Activated effector memory CD4-positive, alpha-beta T cell treated with anti-CD3 and anti-CD28 coated beads, Interleukin-2, amount 50 U/mL, for 16 hours (primary cell): ENCODE data around the gene FARS2.

ENCODE experiments used
- DNase-seq: peaks from one replicate; pipeline ENCODE4 v3.0.0-alpha.2; 2020

Gene FARS2

GRCh38 chr6:5287966-5288297, 26.6 kb downstream of the FARS2 start:
- no peak for DNase-seq

DNA sequence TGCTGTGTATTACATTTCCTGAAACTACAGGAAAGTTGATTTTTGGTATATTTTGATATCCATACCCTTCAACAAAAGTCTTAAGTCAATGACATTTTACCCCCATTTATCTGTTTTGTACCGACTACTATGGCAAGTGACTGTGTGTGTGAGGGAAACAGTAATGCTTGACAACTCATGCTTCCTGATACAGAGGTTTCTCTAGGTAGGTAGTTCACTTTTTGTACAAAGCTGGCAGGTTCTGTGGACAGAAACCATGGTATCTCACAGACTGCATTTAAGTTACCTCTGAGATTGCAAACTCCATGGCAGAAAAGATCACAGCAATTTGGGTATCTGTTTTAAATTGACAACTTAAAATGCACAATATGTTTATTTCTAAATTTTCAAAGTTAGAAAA, 28.8 kb downstream of the FARS2 start:
- no peak for DNase-seq

DNA sequence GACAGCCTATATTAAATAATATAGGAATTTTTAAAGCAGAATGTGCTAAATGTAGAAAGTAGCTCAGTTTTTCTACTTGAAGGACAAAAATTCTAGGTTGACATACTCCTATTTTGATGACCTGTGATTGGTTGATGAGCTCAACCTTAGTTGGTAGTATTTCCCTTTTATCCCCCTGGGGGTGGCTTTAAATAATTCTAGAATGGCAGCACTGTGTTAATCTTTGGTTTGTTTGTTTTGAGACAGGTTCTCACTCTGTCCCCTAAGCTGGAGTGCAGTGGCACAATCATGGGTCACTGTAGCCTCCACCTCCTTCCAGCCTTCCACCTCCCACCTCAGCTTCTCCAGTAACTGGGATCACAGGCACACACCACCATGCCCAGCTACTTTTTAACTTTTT, 29.2 kb downstream of the FARS2 start:
- no peak for DNase-seq

DNA sequence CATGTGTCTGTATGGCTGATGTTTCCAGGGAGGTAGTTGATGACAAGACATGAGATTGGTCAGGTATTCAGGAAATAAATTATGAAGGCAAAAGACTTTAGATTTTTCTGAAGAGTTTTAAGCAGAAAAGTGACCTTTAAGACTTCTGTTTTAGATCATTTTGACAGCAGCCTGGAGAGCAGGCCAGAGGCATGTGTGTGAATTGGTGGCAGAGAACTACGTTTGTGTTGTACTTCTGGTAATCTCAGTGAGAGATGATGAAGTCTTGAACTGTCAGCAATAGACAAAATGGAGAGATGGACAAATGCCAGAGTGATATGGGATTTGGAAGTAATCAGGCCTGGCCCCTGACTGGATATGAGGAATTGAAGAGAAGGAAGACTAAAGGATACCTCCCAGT, 30.8 kb downstream of the FARS2 start:
- no peak for DNase-seq

DNA sequence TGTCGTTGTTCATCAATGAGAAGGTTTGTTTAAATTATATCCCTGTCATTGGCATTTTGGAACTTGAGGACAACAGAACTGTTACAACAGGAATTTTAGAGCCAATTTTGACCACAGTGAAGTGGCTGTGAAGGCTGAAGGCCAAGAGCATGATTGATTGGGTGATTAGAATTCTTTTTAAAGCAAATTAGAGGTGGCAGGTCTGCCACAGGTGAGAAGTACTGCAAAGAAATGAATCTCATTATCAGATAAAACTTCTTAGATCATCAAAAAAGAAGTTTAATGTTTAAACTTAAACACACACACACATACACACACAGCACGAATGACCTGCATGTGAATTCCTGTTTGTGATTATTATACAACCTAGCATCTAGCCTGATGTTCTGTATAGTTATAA, 32.4 kb downstream of the FARS2 start:
- DNase-seq = no peak

DNA sequence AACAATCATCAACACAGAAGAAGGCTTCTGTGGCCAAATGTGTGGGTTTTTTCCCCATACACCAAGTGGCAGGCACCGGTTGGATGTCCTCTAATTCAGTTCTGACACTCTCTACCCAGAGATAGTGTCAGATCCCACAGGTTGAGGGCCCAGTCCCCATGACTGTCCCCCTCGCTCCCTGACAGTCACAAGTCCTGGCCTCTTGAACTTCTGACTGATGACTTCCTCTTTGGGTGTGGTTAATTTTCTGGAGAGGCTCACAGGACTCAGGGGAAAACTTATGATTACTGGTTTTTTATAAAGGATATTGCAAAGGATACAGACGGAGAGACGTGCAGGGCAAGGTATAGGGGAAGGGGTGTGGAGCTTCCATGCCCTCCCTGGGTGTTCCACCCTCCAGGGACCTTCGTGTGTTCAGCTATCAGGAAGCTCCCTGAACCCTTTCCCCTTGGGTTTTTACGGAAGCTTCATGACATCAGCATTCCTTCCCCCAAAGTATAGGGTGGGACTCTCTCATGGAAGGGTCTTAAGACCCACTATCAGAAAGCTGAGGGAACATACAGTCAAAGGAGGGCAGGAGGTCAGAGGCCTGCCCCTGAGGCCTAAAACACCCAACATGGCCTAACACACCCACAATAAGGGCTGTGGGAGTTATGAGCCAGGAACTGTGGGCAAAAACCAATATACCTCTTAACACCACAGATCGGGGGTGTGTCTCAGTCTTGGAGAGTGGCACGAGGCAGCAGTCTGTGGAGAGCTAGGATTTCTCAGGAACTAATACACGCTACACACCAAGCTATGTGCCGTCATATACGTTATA, 33.3 kb downstream of the FARS2 start:
- DNase-seq = no peak

GRCh38 chr6:5295623-5296022, 34.3 kb downstream of the FARS2 start:
- DNase-seq = no peak

GRCh38 chr6:5300206-5300764, 39.0 kb downstream of the FARS2 start:
- DNase-seq = no peak

DNA sequence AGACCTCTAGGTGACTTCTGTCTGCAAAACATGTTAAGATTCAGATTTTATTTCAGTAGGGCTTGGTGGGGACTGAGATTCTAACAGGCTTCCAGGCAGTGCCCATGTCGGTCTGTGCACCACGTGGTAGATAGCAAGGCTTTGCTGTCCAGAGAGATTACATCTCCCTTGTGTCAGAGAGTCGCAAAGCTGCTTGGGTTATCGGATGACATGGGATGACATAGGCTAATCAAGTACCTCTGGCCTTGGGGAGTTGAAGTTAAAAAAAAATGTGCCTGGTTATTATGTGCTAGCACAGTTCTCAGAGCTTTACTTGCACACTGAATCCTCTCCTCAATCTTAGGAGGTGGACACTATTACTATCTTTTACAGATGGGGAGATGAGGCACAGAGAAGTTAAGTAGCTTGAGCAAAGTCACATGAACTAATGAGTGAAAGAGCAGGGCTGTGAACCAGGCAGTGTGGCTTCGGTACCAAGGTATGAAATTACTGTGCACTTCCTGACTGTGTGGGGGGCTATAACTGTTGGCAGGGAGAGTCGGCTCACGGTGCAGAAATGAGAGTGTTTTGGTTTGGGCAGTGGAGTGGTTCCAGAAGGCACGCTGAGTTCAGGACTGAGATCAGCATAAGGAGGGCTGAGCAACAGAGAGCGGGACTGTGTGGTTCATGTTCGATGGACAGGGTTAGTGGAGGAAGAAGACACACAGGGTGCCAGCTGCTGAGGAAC, 41.1 kb downstream of the FARS2 start:
- peak; percentile 75 for DNase-seq

- DNase-seq = peak; percentile 85
Measured at GRCh38 chr6:5302995-5303622, 41.8 kb downstream of the FARS2 start.

DNA sequence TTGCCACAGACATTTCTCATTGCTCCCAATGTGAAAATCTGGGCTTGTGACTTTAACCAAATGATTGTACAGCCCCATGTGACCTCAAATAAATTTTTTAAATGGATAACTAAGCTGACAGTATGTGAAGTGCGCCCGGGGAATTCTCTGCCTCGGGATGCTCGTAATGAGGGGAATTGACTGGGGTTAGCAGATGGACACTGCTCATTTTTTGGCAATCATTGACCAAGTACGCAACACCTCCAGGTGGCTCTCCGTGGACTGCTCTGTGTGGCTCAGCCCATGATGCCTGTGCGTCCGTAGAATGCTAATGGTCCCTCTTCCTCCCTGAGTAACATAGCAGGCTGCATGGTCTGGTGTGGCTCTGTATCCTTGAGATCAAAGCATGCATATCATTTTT, 42.4 kb downstream of the FARS2 start:
- DNase-seq = no peak

DNA sequence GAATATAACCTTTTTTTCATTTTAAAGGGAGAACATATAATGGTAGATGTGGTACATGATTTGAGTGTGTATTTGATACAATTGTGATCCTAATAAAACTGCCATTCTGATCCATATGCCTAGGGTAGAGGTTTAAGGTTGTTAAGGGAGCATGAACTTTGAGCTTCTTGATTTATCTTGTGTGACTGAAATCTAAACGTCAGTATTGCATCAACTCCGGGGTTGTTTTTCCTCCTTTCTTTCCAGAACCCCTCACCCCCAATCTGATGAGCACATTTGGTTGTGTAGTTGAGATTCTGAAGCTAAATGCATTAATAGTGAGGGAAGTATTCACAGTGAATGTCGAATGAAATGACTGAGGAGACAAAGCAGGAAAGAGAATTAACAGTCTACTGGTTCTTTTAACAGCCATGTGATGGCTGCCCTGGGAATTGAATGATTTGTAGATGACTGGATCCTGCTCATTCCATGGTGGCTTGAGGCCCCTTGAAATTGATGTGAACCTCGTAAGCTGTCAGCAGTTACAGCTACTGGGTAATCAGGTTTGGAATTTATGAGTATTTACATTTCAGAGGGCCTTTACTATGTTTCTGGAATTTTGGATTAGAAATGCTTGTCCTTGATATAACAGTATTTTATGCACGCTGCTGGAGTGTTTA, 44.8 kb downstream of the FARS2 start:
- no peak for DNase-seq

GRCh38 chr6:5307058-5307457, 45.7 kb downstream of the FARS2 start:
- no peak for DNase-seq

DNA sequence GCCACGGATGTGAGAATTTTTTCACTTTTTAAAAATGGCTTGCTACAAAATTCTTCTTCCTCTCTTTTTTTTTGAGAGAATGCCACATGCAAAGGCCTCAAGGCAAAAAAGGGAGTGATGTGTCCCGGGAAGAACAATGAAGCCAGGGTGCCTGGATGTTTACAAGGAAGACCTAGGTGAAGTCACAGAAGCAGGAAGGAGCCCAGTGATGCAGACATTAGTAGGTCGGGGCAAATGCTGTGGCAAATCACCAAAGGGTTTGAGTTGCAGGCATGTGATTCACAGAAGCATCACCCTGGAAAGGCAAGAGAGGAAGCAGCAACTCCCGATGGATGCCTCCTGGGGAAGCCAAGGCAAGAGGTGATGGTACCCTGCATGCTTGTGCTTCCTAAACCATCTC, 46.8 kb downstream of the FARS2 start:
- no peak for DNase-seq

DNA sequence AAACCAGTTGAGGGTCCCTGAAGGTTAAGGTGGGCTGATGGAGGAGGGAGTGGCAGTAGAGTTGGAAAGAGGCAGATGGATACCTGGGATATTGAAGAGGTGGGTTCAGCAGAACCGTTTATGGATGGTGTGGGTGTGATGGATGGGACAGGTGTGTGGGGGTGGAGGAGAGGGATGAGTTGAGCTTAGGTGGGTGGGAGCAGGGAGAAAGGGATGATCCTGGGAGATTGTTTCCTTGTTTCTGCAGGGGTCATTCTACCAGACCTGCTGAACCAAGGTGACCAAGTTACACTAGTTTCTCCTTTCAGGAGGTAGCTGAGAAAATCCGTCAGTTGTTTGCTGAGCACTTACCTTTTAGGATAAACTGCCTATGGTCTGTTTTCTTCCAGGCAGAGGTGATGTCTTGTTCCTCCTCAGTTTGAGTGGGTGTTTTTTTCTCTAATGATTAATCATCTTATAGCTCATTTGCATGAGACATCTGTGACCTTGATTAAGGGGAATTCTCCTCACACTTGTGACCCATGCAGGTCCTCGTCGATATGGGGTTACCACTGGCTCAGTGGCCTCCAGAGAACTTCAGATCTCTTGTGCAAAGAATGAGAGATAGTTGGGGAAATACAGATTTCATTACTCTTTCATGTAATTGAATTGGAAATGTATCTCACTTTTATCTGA, 53.0 kb downstream of the FARS2 start:
- no peak for DNase-seq

DNA sequence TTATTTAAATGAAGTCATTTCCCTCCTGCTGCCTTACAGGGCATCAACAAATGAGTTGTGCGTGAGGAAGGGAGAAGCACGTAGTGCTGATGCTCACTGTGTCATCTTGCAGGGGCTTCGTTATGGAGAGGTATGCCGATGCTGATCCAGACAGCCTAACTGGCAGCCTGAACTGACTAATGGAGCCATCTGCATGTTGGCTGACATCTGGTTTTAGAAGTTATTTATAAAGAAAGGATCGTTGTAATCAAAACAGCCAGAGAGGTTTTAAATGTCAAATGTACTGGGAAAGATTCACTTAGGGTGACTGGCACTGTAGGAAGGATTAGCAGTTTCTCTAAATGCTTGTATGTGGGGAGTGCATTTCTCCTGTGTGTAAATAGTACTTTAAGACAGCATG, 54.6 kb downstream of the FARS2 start:
- no peak for DNase-seq

DNA sequence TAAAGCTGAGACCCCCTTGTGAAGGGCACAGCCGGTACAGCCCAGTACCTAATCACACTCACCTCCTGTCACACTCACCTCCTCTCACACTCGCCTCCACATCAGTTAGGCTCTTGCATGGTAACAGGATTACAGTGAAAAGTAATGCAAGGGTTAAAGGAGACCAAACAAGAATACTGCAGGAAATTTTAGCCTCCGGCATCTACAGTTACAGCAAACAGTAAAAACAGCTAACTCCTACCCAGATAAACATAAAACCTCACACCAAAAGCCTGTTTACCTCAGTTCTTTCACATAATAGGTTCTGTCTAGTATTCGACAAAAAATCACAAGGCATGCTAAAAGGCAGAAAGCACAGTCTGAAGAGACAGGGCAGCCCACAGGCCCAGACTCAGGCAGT, 55.6 kb downstream of the FARS2 start:
- DNase-seq = no peak

DNA sequence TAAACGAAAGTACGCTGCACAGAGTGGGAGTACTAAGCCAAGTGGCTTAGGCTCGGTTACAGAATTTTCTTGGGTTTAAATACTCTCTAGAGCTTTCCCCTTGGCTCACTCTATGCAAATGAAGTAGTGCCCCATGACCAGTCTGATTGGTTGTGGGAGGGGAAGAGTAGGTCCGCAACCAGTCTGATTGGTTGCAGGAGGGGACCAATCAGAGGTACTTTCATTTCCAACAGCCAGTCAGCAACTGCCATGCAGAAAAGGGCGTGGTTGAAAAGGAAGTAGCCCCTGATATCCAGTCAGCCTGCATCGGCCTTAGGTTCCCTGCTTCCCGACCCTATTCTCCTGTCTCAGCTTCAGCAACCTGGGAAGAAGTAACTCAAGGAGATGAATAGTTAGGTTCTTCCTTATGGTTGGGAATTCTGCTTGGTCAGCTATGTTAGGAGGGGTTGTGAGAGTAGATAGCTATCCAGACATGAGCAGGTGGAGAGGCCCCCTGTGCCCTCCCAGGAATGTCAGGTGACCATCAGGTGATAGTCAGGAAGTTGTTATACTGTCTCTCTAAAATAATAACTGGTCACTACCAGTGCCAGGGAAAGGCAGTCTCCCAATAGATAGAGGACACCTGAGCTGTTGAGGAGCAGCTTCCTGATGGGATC, 57.4 kb downstream of the FARS2 start:
- DNase-seq = no peak

DNA sequence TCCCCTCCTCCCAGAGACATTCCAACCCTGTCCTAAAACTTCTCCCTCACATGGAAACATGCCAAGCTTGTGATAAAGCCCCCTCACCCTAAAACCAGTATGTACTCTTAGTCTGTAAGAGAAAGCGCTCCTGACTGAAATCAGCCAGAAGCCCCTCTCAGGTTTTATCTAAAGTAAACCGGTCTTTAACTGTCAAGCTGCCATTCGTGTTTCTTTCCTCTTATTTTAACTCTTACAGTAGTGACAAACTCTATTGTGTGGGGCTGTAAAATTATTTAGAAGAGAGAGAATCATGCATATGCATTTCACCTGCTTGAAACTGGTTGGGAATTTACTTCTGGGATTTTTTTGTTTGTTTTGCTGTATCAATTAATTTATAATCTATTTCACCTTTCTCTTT, 62.7 kb downstream of the FARS2 start:
- DNase-seq = no peak

- DNase-seq = no peak
Measured at GRCh38 chr6:5325173-5325572, 63.9 kb downstream of the FARS2 start.

DNA sequence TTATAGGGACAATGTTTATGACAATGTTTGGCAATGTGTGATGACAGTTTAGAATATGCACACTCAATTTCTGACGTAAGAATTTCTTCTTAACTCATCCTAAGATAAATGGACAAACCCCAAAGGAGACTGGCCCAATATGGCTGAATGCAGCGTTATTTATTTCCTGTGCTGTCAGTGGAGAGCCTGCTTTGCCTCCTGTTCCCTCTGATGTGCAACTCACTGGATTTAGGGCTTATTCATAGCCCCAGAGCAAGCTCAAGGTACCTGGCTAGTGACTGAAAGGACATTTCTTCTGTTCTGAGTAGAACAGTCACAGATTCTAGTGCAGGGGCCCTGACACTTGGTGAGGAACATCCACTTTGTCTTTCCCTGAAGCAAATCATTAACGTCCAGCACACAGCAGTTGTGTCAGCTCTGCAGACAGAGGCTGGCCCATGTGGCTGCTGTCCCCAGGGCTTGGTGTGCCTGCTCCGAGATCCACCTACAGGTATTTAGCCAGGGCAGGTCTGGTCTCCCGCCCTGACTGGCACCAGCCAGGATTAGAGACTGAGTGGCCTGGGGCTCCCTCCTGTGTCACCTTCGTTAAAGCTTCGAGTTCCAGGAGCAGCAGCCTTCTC, 64.8 kb downstream of the FARS2 start:
- no peak for DNase-seq

DNA sequence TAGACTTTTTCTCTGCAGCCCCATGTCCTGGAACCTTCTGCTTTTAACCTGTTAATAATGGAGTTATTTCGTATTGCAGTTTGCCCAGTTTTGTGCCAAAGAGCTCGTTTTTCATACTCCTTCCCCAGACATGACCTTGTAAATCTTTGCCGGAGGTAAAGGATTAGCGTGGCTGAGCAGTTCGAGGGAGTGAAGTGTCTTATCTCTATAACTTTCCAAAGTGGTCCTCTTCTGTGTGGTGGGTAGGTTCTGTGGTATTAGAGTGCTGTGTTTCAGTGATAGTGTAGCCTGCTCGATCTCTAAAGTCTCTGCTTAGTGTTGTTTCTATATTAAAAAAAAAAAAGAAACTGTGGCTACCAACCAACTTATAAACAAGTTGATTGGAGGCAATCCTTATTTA, 67.5 kb downstream of the FARS2 start:
- DNase-seq = no peak
